GM19023 (cell line): Measurements from ENCODE around the gene MLPH.

Source experiments
- ATAC-seq: cut with Tn5 transposase; IDR thresholded peaks from one replicate; pipeline ENCODE4 v1.9.1; 2021; ENCODE audit warnings: mild to moderate bottlenecking, moderate library complexity; ENCODE audit not compliant: unreplicated experiment

MLPH gene

GRCh38 chr2:237515621-237516275, 28.7 kb downstream of the MLPH start:
- no peak for ATAC-seq

GRCh38 chr2:237517163-237517562, 30.1 kb downstream of the MLPH start:
- ATAC-seq: no peak

- ATAC-seq: no peak
These were observed 30.9 kb downstream of the MLPH start for GRCh38 chr2:237517990-237518389.

- no peak for ATAC-seq
These were observed 32.6 kb downstream of the MLPH start for GRCh38 chr2:237519506-237520245.

GRCh38 chr2:237520290-237520689, 33.2 kb downstream of the MLPH start:
- no peak for ATAC-seq

- ATAC-seq: no peak
These were observed 37.6 kb downstream of the MLPH start for GRCh38 chr2:237524631-237525030.

- ATAC-seq: no peak
These were observed 38.6 kb downstream of the MLPH start for GRCh38 chr2:237525559-237526157.

- ATAC-seq: no peak
These were observed 40.2 kb downstream of the MLPH start for GRCh38 chr2:237527233-237527632.

GRCh38 chr2:237527766-237528165, 40.7 kb downstream of the MLPH start:
- no peak for ATAC-seq

GRCh38 chr2:237529452-237530402, 42.7 kb downstream of the MLPH start:
- ATAC-seq: peak; percentile 81

GRCh38 chr2:237530472-237531433, 43.7 kb downstream of the MLPH start:
- ATAC-seq: peak; percentile 61

GRCh38 chr2:237532160-237532559, 45.1 kb downstream of the MLPH start:
- ATAC-seq: no peak

- no peak for ATAC-seq
These were observed 46.7 kb downstream of the MLPH start for GRCh38 chr2:237533668-237534161.

- no peak for ATAC-seq
These were observed 47.3 kb downstream of the MLPH start for GRCh38 chr2:237534380-237534779.

GRCh38 chr2:237535385-237536082, 48.5 kb downstream of the MLPH start:
- no peak for ATAC-seq

GRCh38 chr2:237536083-237536415, 49.0 kb downstream of the MLPH start:
- ATAC-seq: no peak

GRCh38 chr2:237536617-237537016, 49.6 kb downstream of the MLPH start:
- ATAC-seq: no peak

- ATAC-seq: no peak
These were observed 51.1 kb downstream of the MLPH start for GRCh38 chr2:237538001-237538720.

- no peak for ATAC-seq
These were observed 51.9 kb downstream of the MLPH start for GRCh38 chr2:237538901-237539300.
